B cell (primary cell): Measurements from ENCODE around the gene RABL6.
A peak's percentile ranks its signal among the peaks of the same experiment; 100 is the strongest.

Experiments used
- EZH2 ChIP-seq: IDR thresholded peaks from 2 replicates; pipeline ENCODE4 v1.6.1; 2012; ENCODE audit warnings: borderline replicate concordance, low read depth, mild to moderate bottlenecking, moderate library complexity, low read length; ENCODE audit not compliant: insufficient read depth, poor library complexity, severe bottlenecking
- TF ChIP-seq, protein P1 (sequence below): fragments of 200-600 bp; IDR thresholded peaks from one replicate; pipeline ENCODE4 v1.8.0; 2022; ENCODE audit warnings: antibody characterized with exemption, mild to moderate bottlenecking

DNA sequence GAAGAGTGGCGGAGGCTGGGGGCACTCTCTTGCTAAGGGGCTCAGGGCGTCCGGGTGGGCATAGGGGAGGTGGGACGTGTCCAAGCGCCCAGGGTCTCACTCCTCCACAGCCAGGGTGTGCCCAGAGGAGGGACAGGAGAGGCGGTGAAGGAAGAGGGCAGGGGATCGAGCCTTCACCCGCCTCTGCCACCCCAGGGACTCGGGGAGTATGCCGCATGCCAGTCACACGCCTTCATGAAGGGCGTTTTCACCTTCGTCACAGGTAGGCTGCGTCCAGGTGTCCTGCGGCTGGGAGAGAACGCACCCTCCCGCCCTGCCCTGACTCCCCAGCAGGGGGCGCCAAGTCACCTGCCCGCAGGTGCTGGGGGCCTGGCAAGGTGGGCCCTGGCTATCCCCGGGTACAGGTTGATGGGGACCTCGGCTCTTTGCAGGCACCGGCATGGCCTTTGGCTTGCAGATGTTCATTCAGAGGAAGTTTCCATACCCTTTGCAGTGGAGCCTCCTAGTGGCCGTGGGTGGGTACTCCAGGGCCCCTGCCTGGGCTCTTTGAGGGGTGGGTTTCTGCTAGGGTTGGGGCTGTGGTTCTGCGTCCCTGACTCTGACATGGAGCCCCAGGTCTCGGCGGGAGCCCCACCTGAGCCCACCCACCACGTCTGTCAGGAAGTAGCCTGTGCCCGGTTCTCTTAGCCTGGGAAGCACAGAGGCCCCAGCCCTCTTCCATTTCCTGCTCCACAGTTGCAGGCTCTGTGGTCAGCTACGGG is 16.1 kb upstream of the RABL6 start:
- TF ChIP-seq EZH2, result no peak
- TF ChIP-seq, protein P1, sequence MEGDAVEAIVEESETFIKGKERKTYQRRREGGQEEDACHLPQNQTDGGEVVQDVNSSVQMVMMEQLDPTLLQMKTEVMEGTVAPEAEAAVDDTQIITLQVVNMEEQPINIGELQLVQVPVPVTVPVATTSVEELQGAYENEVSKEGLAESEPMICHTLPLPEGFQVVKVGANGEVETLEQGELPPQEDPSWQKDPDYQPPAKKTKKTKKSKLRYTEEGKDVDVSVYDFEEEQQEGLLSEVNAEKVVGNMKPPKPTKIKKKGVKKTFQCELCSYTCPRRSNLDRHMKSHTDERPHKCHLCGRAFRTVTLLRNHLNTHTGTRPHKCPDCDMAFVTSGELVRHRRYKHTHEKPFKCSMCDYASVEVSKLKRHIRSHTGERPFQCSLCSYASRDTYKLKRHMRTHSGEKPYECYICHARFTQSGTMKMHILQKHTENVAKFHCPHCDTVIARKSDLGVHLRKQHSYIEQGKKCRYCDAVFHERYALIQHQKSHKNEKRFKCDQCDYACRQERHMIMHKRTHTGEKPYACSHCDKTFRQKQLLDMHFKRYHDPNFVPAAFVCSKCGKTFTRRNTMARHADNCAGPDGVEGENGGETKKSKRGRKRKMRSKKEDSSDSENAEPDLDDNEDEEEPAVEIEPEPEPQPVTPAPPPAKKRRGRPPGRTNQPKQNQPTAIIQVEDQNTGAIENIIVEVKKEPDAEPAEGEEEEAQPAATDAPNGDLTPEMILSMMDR, result peak; percentile 97
